ENCODE measurements around the gene WNT9A. TPM values are rescaled to one million over a fixed set of nuclear protein-coding genes. Genes with fewer than 3 reads are reported as not detected.
"Not testable (repeated sequence)": the region's sequence is repeated elsewhere in the genome, so short reads cannot be mapped to it uniquely, and the experiment has no call there.

The WNT9A gene, protein sequence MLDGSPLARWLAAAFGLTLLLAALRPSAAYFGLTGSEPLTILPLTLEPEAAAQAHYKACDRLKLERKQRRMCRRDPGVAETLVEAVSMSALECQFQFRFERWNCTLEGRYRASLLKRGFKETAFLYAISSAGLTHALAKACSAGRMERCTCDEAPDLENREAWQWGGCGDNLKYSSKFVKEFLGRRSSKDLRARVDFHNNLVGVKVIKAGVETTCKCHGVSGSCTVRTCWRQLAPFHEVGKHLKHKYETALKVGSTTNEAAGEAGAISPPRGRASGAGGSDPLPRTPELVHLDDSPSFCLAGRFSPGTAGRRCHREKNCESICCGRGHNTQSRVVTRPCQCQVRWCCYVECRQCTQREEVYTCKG
- total RNA-seq = 1 to 10 TPM in 2 of 4 donors, under 1 TPM in 2; 0.60 to 1.8 (median 1.2) TPM
- polyA plus RNA-seq = 0.63 TPM
- long read RNA-seq, donor 1 = 0 reads
- long read RNA-seq, donor 2, partial matches to known transcripts = 0 of 2 reads
- long read RNA-seq, donor 2, other reads (novel, unspliced or antisense) = 2 of 2 reads
- long read RNA-seq, donor 3 = 0 reads
- long read RNA-seq, donor 4 = 0 reads

DNA sequence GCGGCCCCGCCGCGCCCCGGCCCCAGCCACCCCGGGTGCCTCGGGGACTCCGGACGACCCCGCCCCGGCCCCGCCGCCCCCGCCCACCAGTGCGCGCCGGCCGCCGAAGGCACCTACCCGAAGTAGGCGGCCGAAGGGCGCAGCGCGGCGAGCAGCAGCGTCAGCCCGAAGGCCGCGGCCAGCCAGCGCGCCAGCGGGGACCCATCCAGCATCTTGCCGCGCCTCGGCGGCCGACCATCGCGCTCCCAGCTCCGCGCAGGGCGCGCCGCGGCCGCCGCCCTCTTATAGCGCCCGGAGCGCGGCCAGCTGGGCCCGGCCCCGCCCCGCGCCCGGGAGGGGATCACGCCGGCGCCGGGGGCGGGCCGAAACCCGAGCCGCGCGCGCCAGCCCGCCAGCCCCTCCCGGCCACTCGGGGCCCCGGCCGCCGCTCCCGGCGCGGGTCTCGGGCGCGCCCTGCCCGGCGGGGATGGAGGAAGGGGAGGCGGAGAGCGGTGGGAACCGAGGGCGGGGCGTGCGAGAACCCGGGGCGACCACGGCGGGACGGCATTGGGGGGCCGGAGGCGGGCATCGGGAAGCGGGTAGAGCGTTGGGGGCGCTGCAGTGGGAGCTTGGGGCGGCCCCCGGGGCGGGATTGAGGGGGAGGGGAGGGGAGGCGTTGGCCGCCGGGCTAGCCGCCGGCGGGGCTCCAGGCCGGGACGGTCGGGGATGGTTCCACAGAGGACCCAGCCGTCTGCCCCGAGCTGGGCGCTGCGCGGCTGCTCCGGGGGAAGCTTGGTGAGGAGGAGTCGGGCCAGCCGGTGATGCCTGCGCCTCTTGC lies at the start of gene WNT9A:
TSS of gene WNT9A (minus strand) at position 257 of the 817 bp plus-strand sequence. CDS start at position 212, 45 bp downstream.
- WGBS = under 1% methylated on average over 117 of the region's 120 CpGs
- Histone ChIP-seq H3K27me3 (ENCODE audit: control insufficient read depth, insufficient read depth) (no peaks in the 10 kb centered on the region), H3K4me1 (ENCODE audit: control insufficient read depth, insufficient read depth, low read length) (no peaks in the 10 kb centered on the region), H3K4me3 (ENCODE audit: low read length) (peak within 1 kb of the TSS; percentile 57), H3K9me3 (ENCODE audit: control insufficient read depth, low read length) (no peaks in the 10 kb centered on the region), H3K27ac (ENCODE audit: low read length) (no peak within 1 kb of the TSS)
- ATAC-seq (peak; percentile 68 to 79), DNase-seq (peak; percentile 61 to 89 (median 83))
- intact Hi-C loops (cut with DNase I) = loop anchor here (2.0 to 5.0 kb wide), 5 partner anchors 181 to 466 kb away; no protein-coding TSS in a partner anchor

DNA sequence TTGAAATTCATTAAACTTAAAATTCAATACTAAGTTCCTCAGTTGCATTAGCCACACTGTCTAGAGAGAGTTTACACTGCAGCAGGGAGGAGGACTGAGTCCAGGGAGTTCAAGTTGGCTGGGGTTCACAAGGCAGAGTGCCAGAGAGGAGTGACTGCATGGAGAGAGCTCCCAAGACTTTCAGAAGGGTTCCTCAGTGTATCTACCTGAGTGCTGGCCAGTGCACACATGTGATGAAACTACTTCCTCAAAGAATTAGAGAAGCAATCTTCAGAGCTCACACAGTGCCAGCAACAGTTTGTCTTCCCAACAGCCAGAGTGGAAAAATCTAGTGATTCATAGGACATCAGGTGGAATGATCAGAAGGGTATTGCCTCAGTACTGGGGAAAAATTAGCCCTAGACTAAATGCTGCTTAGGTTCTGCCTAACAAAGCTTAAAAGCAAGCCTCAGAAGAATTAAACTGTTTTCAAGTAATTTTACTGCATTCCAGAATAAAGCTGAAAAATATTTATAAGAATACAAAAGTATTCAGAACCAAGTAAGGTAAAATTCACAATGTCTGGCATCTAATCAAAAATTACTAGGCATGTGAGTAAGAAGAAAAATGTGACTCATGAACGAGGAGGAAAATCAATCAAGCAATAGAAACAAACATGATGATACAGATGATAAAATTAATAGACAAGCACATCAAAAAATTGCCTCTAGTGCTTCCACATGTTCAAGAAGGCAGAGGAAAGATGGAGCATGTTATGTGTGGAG lies 48.6 kb upstream of the WNT9A start:
- Histone ChIP-seq H3K27me3 (ENCODE audit: control insufficient read depth, insufficient read depth) (no peaks in the 10 kb centered on the region), H3K4me1 (ENCODE audit: control insufficient read depth, insufficient read depth, low read length) (no peaks in the 10 kb centered on the region), H3K9me3 (ENCODE audit: control insufficient read depth, low read length) (peaks cover 4% of the 10 kb centered on the region), H3K4me3 (ENCODE audit: low read length) (no peak overlapping the region), H3K27ac (ENCODE audit: low read length) (no peak overlapping the region)
- WGBS = 16% methylated on average over 1 of the region's 1 CpG
- ATAC-seq (no peak), DNase-seq (no peak)
- intact Hi-C loops (cut with DNase I) = no loop called here

DNA sequence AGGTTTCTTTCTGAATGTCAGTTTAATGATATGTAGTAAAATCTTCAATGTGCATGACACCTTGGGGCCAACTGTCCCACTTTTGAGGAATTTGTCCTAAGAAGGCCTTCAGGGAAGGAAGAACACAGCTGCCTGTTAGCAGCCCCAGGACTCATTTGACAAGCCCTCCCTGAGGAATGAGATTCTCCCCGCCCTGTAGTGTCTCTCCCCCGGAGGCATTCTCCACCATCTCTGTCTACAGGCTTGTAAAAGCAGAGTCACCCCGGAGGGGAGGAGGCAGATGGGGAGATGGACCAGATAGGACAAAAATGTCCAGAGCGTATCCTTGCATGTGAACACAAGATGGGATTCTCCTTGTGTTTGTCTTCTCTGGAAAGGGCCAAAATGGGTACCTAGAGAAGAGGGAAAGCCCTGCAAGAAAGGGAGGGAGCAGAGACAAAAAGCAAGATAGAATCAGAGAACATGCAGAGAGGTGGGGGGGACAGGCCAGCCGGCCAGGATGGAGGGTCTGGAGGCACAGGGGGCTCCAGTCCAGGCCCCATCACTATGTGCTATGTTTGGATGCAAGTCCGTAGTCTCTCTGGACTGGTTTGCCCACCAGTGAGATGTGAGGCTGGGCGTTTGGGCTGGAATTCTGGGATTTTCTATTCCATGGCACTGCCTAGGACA lies 47.0 kb upstream of the WNT9A start:
- DNase-seq = no peak
- no peak overlapping the region for H3K4me3 ChIP-seq (ENCODE audit: low read length)
- H3K4me1 ChIP-seq (ENCODE audit: control insufficient read depth, insufficient read depth, low read length) = no peaks in the 10 kb centered on the region
- no peak for ATAC-seq
- no peak overlapping the region for H3K27ac ChIP-seq (ENCODE audit: low read length)
- intact Hi-C loops (cut with DNase I) = no loop called here
- 65% methylated on average over 7 of the region's 7 CpGs for WGBS
- H3K9me3 ChIP-seq (ENCODE audit: control insufficient read depth, low read length) = peaks cover 4% of the 10 kb centered on the region
- no peaks in the 10 kb centered on the region for H3K27me3 ChIP-seq (ENCODE audit: control insufficient read depth, insufficient read depth)

DNA sequence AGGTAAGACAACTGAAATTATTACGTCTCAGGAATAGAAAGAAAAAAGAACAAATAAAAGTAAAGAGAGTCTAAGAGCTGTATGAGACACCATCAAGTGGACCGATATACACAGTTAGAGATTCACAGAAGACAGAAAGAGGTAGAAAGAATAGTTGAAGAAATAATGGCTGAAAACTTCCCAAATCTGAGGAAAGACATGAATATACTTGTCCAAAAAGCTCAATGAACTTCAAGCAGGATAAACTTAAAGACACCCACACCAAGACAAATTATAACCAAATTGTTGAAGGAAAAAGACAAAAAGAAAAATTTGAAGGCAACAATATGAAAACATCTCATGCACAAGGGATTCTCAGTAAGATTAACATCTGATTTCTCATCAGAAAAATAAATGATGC lies 39.4 kb upstream of the WNT9A start:
- H3K4me3 ChIP-seq (ENCODE audit: low read length) = no peak overlapping the region
- no peaks in the 10 kb centered on the region for H3K27me3 ChIP-seq (ENCODE audit: control insufficient read depth, insufficient read depth)
- no peak for ATAC-seq
- no peak for DNase-seq
- H3K9me3 ChIP-seq (ENCODE audit: control insufficient read depth, low read length) = no peaks in the 10 kb centered on the region
- H3K4me1 ChIP-seq (ENCODE audit: control insufficient read depth, insufficient read depth, low read length) = no peaks in the 10 kb centered on the region
- H3K27ac ChIP-seq (ENCODE audit: low read length) = no peak overlapping the region
- intact Hi-C loops (cut with DNase I) = no loop called here
- 94% methylated on average over 2 of the region's 2 CpGs for WGBS

DNA sequence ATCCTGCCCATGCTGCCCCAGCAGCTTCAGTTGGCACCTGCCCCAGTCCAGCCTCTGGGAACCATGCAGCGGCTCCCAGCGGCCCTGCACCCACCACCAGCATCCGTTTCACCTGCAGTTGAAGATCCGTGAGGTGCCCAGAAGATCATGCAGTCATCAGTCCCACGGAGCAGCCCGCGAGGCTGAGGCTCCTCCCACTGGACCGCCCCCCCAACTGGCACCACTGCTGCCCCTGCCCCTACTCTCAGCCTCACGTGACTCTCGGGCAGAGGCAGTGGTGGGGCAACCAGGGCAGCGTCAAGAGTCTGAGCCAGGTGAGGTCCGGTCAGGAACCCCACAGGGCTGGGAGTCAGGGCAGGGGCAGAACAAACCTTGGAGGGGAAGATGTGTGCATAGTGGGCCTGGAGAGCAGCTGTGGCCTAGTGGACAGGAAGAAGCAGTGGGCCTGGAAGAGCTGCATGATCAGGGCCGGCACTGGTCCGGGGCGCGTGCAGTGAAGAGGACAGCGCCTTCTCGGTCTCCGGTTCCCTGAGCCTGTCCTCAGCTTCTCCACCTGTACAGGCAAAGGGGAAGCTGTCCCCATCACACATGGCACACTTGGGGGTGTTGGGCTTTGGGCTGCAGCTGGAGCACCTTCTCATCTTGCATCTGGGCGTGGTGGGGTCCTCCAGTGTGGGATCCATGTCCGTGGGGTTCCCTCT lies 28.0 kb upstream of the WNT9A start:
- H3K4me1 ChIP-seq (ENCODE audit: control insufficient read depth, insufficient read depth, low read length); H3K9me3 ChIP-seq (ENCODE audit: control insufficient read depth, low read length); H3K4me3 ChIP-seq (ENCODE audit: low read length); H3K27ac ChIP-seq (ENCODE audit: low read length); H3K27me3 ChIP-seq (ENCODE audit: control insufficient read depth, insufficient read depth); ATAC-seq; DNase-seq; intact Hi-C loops (cut with DNase I): not testable (repeated sequence)
- WGBS = 81% methylated on average over 18 of the region's 21 CpGs

DNA sequence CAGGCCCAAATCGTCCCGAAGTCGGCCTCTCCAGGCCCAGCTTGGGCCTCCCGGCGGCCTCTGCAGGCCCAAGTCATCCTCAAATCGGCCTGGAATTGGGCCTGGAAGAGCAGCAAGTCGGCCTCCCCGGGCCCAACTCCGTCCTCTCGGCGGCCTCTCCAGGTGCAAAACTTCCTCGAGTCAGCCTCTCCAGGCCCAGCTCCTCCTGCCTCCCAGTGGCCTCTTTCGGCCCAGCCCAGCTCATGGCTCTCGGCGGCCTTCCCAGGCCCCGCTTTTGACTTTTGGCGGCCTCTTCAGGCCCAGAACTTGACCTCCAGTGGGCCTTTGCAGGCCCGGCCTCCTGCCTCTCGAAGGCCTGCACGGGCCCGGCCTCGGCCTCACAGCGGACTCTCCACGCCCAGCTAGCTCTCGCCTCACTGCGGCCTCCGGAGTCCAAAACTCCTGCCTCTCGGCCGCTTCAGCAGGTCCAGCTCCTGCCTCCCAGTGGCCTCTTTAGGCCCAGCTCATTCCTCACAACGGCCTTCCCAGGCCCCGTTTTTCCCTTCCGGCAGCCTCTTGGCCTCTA lies 26.1 kb upstream of the WNT9A start:
- H3K27me3 ChIP-seq (ENCODE audit: control insufficient read depth, insufficient read depth); H3K9me3 ChIP-seq (ENCODE audit: control insufficient read depth, low read length); H3K4me3 ChIP-seq (ENCODE audit: low read length); H3K27ac ChIP-seq (ENCODE audit: low read length); DNase-seq; intact Hi-C loops (cut with DNase I); ATAC-seq; H3K4me1 ChIP-seq (ENCODE audit: control insufficient read depth, insufficient read depth, low read length): not testable (repeated sequence)
- WGBS = 92% methylated on average over 32 of the region's 32 CpGs

DNA sequence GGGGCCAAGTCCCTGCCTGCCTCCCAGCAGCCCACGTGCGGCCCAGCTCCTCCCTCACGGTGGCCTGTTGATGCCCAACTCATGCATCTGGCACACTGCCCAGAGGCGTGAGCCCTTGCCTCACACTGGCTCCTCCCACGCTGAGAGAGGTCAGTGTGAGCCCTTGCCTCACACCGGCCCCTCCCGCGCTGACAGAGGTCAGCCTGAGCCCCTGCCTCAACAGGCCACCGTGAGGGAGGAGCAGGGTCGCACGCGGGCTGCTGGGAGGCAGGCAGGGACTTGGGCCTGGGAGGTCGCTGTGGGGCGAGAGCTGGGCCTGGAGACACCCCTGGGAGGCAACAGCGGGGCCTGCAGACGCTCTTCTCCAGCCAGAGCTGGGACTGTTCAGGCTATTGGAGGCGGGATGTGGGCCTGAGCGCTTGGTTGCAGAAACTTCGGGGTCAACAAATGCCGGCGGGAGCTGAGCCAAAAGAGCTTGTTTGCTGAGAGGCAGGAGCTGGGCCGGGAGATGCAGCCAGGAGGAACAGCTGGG lies 25.2 kb upstream of the WNT9A start:
- DNase-seq = peak; percentile 74 to 78 (median 77)
- 71% methylated on average over 22 of the region's 22 CpGs for WGBS
- intact Hi-C loops (cut with DNase I) = not testable (repeated sequence)

DNA sequence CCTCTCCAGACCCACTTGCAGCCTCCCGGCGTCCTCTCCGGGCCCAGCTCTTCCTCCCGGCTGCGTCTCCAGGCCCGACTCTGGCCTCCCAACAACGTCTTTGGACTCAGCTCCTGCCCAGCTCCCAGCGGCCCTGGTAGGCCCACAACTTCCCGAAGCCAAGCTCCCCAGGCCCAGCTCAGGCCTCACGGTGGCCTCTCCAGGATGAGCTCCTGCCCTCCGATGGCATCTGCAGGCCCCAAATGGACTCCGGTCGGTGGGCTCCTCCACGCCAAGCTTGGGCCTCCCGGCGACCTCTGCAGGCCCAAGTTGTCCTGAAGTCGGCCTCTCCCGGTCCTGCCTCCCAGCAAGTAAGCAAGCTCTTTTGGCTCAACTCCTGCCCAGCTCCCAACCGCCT lies 24.5 kb upstream of the WNT9A start:
- H3K27ac ChIP-seq (ENCODE audit: low read length); ATAC-seq; intact Hi-C loops (cut with DNase I); H3K4me3 ChIP-seq (ENCODE audit: low read length); H3K4me1 ChIP-seq (ENCODE audit: control insufficient read depth, insufficient read depth, low read length); H3K9me3 ChIP-seq (ENCODE audit: control insufficient read depth, low read length); DNase-seq; H3K27me3 ChIP-seq (ENCODE audit: control insufficient read depth, insufficient read depth): not testable (repeated sequence)
- WGBS = 90% methylated on average over 13 of the region's 19 CpGs

More for the DNA sequence above, 25.2 kb upstream of the WNT9A start:
- H3K27me3 ChIP-seq (ENCODE audit: control insufficient read depth, insufficient read depth); ATAC-seq; H3K4me1 ChIP-seq (ENCODE audit: control insufficient read depth, insufficient read depth, low read length); H3K27ac ChIP-seq (ENCODE audit: low read length); H3K9me3 ChIP-seq (ENCODE audit: control insufficient read depth, low read length); H3K4me3 ChIP-seq (ENCODE audit: low read length): not testable (repeated sequence)

DNA sequence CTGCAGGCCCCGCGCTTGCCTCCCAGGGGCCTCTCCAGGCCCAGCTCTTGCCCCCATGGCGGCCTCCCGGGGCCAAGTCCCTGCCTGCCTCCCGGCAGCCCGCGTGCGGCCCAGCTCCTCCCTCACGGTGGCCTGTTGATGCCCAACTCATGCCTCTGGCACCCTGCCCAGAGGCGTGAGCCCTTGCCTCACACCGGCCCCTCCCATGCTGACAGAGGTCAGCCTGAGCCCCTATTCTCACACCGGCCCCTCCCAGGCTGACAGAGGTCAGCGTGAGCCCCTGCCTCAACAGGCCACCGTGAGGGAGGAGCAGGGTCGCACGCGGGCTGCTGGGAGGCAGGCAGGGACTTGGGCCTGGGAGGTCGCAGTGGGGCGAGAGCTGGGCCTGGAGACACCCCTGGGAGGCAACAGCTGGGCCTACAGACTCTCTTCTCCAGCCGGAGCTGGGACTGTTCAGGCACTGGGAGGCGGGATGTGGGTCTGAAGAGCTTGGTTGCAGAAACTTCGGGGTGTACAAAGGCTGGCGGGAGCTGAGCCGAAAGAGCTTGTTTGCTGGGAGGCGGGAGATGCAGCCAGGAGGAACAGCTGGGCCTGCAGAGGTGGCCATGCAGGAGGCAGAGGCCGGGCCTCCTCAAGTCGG lies 24.0 kb upstream of the WNT9A start:
- H3K9me3 ChIP-seq (ENCODE audit: control insufficient read depth, low read length); H3K27me3 ChIP-seq (ENCODE audit: control insufficient read depth, insufficient read depth); H3K4me1 ChIP-seq (ENCODE audit: control insufficient read depth, insufficient read depth, low read length); ATAC-seq; DNase-seq; H3K4me3 ChIP-seq (ENCODE audit: low read length); H3K27ac ChIP-seq (ENCODE audit: low read length); intact Hi-C loops (cut with DNase I): not testable (repeated sequence)
- WGBS = 84% methylated on average over 23 of the region's 27 CpGs

All from right cardiac atrium (tissue), 5 donors.